ENCODE measurements around the gene VAC14. TPM values are rescaled to one million over a fixed set of nuclear protein-coding genes. Genes with fewer than 3 reads are reported as not detected.

The VAC14 gene
- total and polyA plus RNA-seq, 2 experiments from 2014 or later: 42.3 to 77.7 TPM

- Histone ChIP-seq H3K27me3 (ENCODE audit: insufficient read depth) (no peaks in the 10 kb centered on the region), H3K36me3 (ENCODE audit: insufficient read depth) (no peaks in the 10 kb centered on the region; the same call in 1 of the 2 replicates), H3K4me2 (no peak overlapping the region), H3K27ac (ENCODE audit: low read depth) (0 out of 2 replicates have a peak overlapping the region, but pooled peaks have one; percentile 14), H3F3A (replicated peaks; ENCODE audit: low read depth) (0 out of 2 replicates have a peak, but pooled peaks cover 5% of the 10 kb centered on the region), H3K79me2 (replicated peaks; ENCODE audit: insufficient read depth) (no peaks in the 10 kb centered on the region), H2AFZ (no peak overlapping the region), H3K4me3 (no peak overlapping the region), H3K9me2 (ENCODE audit: insufficient read depth) (no peaks in the 10 kb centered on the region), H3K4me1 (ENCODE audit: insufficient read depth) (peaks cover 10% of the 10 kb centered on the region), H4K20me1 (replicated peaks; ENCODE audit: insufficient read depth) (no peaks in the 10 kb centered on the region)
- Mint-ChIP-seq H3K9me3 (no peaks in the 10 kb centered on the region; the same call in 2 of the 3 replicates), H3K4me3 (no peak overlapping the region), H3K36me3 (ENCODE audit: low read depth) (peaks cover 10% of the 10 kb centered on the region), H3K4me1 (peaks cover 20% of the 10 kb centered on the region), H3K27ac (no peak overlapping the region), H3K27me3 (ENCODE audit: insufficient read depth, low read depth, poor library complexity) (peaks cover 9% of the 10 kb centered on the region)
- ATAC-seq (no peak), DNase-seq (ENCODE audit: low spot score) (peak; percentile 22)
- TF ChIP-seq ETS1 (IDR thresholded peaks at IDR 0.05): no peak
These were observed 139.4 kb downstream of the VAC14 start for GRCh38 chr16:70661534-70661917.

GRCh38 chr16:70660672-70661350 lies 140.1 kb downstream of the VAC14 start:
- ATAC-seq: peak; percentile 65
- H3K4me2 ChIP-seq: peak overlapping the region; percentile 71
- peaks cover 3% of the 10 kb centered on the region; the same call in 2 of the 3 replicates for H3K36me3 Mint-ChIP-seq (ENCODE audit: low read depth)

More at GRCh38 chr16:70660672-70661350, 140.1 kb downstream of the VAC14 start:
- Mint-ChIP-seq H3K4me3 (no peak overlapping the region), H3K4me1 (peaks cover 20% of the 10 kb centered on the region), H3K9me3 (no peaks in the 10 kb centered on the region), H3K27ac (no peak overlapping the region), H3K27me3 (ENCODE audit: insufficient read depth, low read depth, poor library complexity) (peaks cover 9% of the 10 kb centered on the region)
- no peak overlapping the region for H2AFZ ChIP-seq
- H4K20me1 ChIP-seq (replicated peaks; ENCODE audit: insufficient read depth): no peaks in the 10 kb centered on the region
- no peaks in the 10 kb centered on the region for H3K9me2 ChIP-seq (ENCODE audit: insufficient read depth)
- H3K36me3 ChIP-seq (ENCODE audit: insufficient read depth): no peaks in the 10 kb centered on the region; the same call in 1 of the 2 replicates
- 0 out of 2 replicates have a peak overlapping the region, but pooled peaks have one; percentile 81 for H3K27ac ChIP-seq (ENCODE audit: low read depth)
- no peak overlapping the region for H3K4me3 ChIP-seq
- H3K27me3 ChIP-seq (ENCODE audit: insufficient read depth): no peaks in the 10 kb centered on the region
- peak; percentile 75 for DNase-seq (ENCODE audit: low spot score)
- peaks cover 10% of the 10 kb centered on the region for H3K4me1 ChIP-seq (ENCODE audit: insufficient read depth)
- H3K79me2 ChIP-seq (replicated peaks; ENCODE audit: insufficient read depth): no peaks in the 10 kb centered on the region
- TF ChIP-seq EZH2 (IDR thresholded peaks at IDR 0.05; ENCODE audit: low read depth, unreplicated experiment) (no peak), ETS1 (IDR thresholded peaks at IDR 0.05) (no peak), JUNB (IDR thresholded peaks at IDR 0.05; ENCODE audit: unreplicated experiment) (no peak), ZNF114 (CRISPR knock-in tag; IDR thresholded peaks at IDR 0.05) (no peak), NANOG (IDR thresholded peaks at IDR 0.05; ENCODE audit: borderline replicate concordance) (no peak)
- TF ChIP-seq, protein P1, sequence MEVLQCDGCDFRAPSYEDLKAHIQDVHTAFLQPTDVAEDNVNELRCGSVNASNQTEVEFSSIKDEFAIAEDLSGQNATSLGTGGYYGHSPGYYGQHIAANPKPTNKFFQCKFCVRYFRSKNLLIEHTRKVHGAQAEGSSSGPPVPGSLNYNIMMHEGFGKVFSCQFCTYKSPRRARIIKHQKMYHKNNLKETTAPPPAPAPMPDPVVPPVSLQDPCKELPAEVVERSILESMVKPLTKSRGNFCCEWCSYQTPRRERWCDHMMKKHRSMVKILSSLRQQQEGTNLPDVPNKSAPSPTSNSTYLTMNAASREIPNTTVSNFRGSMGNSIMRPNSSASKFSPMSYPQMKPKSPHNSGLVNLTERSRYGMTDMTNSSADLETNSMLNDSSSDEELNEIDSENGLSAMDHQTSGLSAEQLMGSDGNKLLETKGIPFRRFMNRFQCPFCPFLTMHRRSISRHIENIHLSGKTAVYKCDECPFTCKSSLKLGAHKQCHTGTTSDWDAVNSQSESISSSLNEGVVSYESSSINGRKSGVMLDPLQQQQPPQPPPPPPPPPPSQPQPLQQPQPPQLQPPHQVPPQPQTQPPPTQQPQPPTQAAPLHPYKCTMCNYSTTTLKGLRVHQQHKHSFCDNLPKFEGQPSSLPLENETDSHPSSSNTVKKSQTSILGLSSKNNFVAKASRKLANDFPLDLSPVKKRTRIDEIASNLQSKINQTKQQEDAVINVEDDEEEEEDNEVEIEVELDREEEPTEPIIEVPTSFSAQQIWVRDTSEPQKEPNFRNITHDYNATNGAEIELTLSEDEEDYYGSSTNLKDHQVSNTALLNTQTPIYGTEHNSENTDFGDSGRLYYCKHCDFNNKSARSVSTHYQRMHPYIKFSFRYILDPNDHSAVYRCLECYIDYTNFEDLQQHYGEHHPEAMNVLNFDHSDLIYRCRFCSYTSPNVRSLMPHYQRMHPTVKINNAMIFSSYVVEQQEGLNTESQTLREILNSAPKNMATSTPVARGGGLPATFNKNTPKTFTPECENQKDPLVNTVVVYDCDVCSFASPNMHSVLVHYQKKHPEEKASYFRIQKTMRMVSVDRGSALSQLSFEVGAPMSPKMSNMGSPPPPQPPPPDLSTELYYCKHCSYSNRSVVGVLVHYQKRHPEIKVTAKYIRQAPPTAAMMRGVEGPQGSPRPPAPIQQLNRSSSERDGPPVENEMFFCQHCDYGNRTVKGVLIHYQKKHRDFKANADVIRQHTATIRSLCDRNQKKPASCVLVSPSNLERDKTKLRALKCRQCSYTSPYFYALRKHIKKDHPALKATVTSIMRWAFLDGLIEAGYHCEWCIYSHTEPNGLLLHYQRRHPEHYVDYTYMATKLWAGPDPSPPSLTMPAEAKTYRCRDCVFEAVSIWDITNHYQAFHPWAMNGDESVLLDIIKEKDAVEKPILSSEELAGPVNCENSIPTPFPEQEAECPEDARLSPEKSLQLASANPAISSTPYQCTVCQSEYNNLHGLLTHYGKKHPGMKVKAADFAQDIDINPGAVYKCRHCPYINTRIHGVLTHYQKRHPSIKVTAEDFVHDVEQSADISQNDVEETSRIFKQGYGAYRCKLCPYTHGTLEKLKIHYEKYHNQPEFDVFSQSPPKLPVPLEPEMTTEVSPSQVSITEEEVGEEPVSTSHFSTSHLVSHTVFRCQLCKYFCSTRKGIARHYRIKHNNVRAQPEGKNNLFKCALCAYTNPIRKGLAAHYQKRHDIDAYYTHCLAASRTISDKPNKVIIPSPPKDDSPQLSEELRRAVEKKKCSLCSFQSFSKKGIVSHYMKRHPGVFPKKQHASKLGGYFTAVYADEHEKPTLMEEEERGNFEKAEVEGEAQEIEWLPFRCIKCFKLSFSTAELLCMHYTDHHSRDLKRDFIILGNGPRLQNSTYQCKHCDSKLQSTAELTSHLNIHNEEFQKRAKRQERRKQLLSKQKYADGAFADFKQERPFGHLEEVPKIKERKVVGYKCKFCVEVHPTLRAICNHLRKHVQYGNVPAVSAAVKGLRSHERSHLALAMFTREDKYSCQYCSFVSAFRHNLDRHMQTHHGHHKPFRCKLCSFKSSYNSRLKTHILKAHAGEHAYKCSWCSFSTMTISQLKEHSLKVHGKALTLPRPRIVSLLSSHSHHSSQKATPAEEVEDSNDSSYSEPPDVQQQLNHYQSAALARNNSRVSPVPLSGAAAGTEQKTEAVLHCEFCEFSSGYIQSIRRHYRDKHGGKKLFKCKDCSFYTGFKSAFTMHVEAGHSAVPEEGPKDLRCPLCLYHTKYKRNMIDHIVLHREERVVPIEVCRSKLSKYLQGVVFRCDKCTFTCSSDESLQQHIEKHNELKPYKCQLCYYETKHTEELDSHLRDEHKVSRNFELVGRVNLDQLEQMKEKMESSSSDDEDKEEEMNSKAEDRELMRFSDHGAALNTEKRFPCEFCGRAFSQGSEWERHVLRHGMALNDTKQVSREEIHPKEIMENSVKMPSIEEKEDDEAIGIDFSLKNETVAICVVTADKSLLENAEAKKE (CRISPR knock-in tag; IDR thresholded peaks at IDR 0.05): no peak
- TF ChIP-seq, protein P2, sequence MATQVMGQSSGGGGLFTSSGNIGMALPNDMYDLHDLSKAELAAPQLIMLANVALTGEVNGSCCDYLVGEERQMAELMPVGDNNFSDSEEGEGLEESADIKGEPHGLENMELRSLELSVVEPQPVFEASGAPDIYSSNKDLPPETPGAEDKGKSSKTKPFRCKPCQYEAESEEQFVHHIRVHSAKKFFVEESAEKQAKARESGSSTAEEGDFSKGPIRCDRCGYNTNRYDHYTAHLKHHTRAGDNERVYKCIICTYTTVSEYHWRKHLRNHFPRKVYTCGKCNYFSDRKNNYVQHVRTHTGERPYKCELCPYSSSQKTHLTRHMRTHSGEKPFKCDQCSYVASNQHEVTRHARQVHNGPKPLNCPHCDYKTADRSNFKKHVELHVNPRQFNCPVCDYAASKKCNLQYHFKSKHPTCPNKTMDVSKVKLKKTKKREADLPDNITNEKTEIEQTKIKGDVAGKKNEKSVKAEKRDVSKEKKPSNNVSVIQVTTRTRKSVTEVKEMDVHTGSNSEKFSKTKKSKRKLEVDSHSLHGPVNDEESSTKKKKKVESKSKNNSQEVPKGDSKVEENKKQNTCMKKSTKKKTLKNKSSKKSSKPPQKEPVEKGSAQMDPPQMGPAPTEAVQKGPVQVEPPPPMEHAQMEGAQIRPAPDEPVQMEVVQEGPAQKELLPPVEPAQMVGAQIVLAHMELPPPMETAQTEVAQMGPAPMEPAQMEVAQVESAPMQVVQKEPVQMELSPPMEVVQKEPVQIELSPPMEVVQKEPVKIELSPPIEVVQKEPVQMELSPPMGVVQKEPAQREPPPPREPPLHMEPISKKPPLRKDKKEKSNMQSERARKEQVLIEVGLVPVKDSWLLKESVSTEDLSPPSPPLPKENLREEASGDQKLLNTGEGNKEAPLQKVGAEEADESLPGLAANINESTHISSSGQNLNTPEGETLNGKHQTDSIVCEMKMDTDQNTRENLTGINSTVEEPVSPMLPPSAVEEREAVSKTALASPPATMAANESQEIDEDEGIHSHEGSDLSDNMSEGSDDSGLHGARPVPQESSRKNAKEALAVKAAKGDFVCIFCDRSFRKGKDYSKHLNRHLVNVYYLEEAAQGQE (IDR thresholded peaks at IDR 0.05; ENCODE audit: unreplicated experiment): no peak
- 0 out of 2 replicates have a peak, but pooled peaks cover 5% of the 10 kb centered on the region for H3F3A ChIP-seq (replicated peaks; ENCODE audit: low read depth)

All from GM23338 (cell line).